HEK293 (cell line): ENCODE data around the gene UQCRQ.

ENCODE experiments used
- ZNF837 ChIP-seq: fragments of 450-650 bp; formaldehyde crosslinking; IDR thresholded peaks from 2 replicates; pipeline ENCODE4 v1.5.1; 2016; ENCODE audit warnings: missing biosample characterization, missing genetic modification characterization
- TF ChIP-seq, protein P1 (sequence below): fragments of 450-650 bp; formaldehyde crosslinking; IDR thresholded peaks from 2 replicates; pipeline ENCODE4 v1.5.1; 2016; ENCODE audit warnings: missing biosample characterization, missing genetic modification characterization

DNA sequence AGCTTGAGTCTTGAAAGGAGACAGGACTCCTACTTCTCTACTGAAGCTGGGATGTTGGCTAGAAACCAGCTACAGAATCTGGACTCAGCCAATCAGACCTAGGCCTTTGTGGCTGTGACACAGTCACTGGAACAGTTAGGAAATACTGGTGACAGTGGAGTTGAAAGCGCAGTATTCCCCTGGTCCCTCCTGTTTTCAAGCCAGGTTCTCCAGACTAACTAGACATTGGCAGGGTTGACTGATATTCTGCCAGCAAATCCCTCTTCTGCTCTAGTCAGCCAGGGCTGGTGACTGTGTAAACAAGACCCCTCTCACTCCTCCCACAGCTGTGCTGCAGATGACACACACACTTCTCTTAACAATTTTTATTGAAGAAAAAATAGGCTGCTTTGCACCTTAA lies 44.7 kb upstream of the UQCRQ start:
- TF ChIP-seq ZNF837 (tag by site-specific recombination): no peak
- TF ChIP-seq, protein P1, sequence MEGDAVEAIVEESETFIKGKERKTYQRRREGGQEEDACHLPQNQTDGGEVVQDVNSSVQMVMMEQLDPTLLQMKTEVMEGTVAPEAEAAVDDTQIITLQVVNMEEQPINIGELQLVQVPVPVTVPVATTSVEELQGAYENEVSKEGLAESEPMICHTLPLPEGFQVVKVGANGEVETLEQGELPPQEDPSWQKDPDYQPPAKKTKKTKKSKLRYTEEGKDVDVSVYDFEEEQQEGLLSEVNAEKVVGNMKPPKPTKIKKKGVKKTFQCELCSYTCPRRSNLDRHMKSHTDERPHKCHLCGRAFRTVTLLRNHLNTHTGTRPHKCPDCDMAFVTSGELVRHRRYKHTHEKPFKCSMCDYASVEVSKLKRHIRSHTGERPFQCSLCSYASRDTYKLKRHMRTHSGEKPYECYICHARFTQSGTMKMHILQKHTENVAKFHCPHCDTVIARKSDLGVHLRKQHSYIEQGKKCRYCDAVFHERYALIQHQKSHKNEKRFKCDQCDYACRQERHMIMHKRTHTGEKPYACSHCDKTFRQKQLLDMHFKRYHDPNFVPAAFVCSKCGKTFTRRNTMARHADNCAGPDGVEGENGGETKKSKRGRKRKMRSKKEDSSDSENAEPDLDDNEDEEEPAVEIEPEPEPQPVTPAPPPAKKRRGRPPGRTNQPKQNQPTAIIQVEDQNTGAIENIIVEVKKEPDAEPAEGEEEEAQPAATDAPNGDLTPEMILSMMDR (tag by site-specific recombination): no peak
